HG02852 (cell line): ENCODE data around the gene NCOA6.

Source experiments
- ATAC-seq: cut with Tn5 transposase; IDR thresholded peaks from one replicate; pipeline ENCODE4 v1.9.1; 2021; ENCODE audit warnings: mild to moderate bottlenecking, moderate library complexity; ENCODE audit not compliant: unreplicated experiment

Gene NCOA6

DNA sequence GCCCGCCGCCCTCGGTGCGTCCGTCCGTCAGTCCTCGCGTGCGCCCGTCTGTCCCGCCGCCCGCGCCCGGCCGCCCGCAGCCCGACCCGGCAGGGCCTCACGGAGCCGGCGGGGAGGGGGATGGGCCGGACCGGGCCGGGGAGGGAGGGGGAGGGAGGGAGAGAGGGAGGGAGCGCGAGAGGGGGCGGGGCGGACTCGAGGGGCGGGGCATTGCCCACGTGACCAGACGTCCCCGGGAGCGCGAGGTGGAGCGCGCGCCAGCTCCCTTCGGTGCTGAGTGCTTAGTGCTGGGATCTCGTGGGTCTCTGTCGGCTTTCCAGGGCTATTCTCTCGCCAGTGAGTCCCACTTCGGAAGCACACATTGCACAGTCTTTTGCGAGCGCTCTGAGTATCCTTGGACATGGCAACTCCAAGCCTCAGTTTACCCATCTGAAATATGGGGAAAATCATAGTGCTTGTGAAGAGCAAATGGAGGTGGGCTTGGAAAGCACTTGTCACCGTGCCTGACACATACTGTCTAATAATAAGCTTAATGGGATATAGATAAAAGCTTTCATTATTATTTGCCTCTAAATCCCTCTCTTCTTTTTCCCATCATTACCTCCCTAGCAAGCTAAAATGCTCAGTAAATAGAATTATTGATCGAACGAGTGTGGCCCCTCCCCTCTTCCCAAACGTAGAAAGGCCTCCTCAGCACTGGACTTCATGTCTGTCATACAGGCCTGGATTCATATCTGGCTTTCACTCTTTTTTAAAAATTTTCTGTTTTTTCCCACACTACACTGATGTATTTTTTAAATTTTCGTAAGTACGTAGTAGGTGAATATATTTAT is at the start of gene NCOA6:
TSS of gene NCOA6 (minus strand) at position 122 of the 833 bp plus-strand sequence. CDS start 43,296 bp downstream, outside the sequence.
- ATAC-seq: peak; percentile 50

GRCh38 chr20:34874094-34874654 is 48.7 kb upstream of the NCOA6 start:
- ATAC-seq: no peak

GRCh38 chr20:34873583-34874093 is 48.2 kb upstream of the NCOA6 start:
- ATAC-seq: no peak

- ATAC-seq: peak; percentile 45
Observed at GRCh38 chr20:34872622-34873224, 47.3 kb upstream of the NCOA6 start, which contains the start of gene GGT7. Gene GGT7 (minus strand): TSS chr20:34872856. CDS start chr20:34872815, 41 bp downstream.

GRCh38 chr20:34871966-34872621 is 46.6 kb upstream of the NCOA6 start:
- ATAC-seq: no peak

DNA sequence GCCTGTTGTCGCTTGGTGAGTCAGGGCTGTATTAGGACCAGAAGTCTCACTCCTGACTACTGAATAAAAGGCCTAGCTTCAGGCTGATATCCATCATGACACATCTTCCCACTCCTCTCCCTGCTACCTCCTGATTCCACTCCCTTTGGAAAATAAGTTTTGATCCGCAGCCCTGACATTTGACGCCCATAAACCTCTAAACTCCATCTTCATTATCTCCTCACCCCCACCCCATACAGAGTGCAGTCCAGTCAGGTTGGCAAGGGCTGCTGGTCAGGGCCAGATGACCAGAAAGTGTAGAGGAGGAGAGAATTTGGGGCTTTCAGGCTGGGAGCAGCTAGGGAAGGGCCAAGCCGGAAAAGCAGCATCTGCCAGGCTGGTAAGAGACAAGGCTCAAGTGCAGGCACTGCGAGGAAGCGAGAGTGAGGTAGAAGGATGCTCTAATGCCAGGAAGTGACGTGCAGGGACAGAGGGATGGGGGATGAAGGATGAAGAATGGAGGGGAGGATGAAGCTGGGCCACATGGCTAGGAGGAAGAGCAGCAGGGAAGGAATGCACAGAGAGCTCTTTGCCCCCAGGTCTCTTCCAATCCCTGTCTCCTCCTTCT is 46.0 kb upstream of the NCOA6 start:
- ATAC-seq: no peak

- ATAC-seq: no peak
Observed at GRCh38 chr20:34864216-34864615, 38.8 kb upstream of the NCOA6 start.

- ATAC-seq: no peak
Observed at GRCh38 chr20:34863421-34863965, 38.0 kb upstream of the NCOA6 start.

GRCh38 chr20:34862724-34863123 is 37.3 kb upstream of the NCOA6 start:
- no peak for ATAC-seq

- no peak for ATAC-seq
Observed at GRCh38 chr20:34861386-34862084, 36.1 kb upstream of the NCOA6 start.

GRCh38 chr20:34859826-34860545 is 34.5 kb upstream of the NCOA6 start:
- no peak for ATAC-seq

GRCh38 chr20:34859367-34859766 is 33.9 kb upstream of the NCOA6 start:
- no peak for ATAC-seq

GRCh38 chr20:34852298-34852697 is 26.8 kb upstream of the NCOA6 start:
- no peak for ATAC-seq

DNA sequence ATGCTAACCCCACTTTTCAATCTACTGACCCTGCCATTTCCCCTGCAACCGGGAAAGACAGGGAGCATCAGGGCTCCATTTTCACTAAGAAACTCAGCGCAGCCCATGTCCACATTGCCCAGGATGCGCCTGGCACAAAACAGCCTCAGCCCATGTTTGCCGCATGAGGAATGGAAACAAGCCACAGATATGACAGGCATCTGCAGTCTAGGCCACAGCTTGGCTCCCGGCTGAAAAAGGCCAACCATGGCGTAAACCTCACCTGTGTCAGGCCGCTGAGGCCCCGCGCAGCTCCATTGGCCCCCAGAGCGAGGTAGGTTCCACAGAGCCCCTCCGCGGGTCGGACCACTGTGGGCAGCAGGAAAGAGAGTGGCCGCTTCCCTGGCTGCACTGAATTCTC is 25.5 kb upstream of the NCOA6 start:
- ATAC-seq: no peak

DNA sequence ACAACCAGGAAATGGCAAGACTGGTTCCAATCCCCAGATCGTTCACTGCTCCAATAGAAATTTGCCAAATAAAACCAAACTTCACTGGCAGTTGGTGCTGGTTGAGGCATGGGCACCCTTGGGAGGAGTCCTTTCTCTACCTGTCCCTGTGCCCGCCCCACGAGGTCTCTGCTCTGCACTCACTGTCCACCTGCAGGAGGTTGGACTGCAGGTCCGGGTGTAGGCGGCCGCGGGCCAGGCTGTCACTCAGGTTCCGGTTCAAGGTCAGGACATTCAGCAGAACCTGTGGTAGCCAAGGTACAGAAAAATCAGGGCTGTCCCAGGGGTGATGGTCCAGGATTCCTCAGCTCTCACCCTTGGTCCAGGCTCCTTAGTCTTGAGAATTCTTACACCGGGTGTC is 24.3 kb upstream of the NCOA6 start:
- no peak for ATAC-seq

- no peak for ATAC-seq
Observed at GRCh38 chr20:34848597-34848996, 23.1 kb upstream of the NCOA6 start.

- ATAC-seq: no peak
Observed at GRCh38 chr20:34843421-34843820, 18.0 kb upstream of the NCOA6 start.

DNA sequence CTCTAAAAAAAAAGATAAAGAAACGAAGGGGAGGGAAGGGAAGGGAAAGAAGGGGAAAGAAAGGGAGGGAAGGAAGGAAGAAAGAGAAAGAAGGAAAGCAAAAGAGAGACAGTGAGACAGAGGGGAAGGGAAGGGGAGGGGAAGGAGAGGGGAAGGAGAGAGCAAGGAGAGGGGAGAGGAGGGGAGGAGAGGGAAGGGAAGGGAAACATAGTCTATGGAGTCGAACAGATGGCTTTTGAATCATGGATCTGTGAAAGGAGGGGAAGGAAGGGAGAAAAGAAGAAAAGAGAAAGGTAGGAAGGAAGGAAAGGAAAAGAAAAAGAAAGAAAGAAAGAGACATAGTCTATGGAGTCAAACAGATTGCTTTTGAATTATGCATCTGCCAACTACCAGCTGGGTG is 16.7 kb upstream of the NCOA6 start:
- no peak for ATAC-seq

DNA sequence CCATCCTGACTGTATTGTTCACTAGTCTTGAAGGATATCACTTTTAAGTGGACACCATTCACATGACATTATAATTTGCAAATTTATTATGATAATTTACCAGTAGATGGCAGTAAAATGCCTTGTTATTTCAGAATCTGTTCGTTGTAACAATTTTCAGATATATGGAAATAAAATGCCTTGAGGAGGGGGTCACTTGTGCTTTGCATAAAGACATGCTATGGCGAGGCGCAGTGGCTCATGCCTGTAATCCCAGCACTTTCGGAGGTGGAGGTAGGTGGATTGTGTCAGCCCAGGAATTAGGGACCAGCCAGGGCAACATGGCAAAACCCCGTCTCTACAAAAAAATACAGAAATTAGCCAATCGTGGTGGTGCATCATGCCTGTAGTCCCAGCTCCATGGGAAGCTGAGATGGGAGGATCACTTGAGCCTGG is 9.0 kb upstream of the NCOA6 start:
- no peak for ATAC-seq
